CD14-positive monocyte (primary cell): Measurements from ENCODE around the gene FXYD6. TPM values are rescaled to one million over a fixed set of nuclear protein-coding genes. Genes with fewer than 3 reads are reported as not detected.

Experiments
- DNase-seq, 3 donors: peaks; one replicate each; pipeline ENCODE4 v3.0.0-alpha.2; 2011 to 2022
- H2AFZ ChIP-seq: 2 replicates; pipeline ENCODE4 v1.6.0; 2012; ENCODE audit warnings: mild to moderate bottlenecking, low read depth, low read length, inconsistent platforms; ENCODE audit not compliant: insufficient read depth, poor library complexity, severe bottlenecking
- H3K27ac ChIP-seq, 2 donors: 1 replicate in 1 of 2; 2 replicates in 1 of 2; pipeline ENCODE4 v1.5.1; 2012 to 2013; ENCODE audit warnings: low read length in 2 of 2, control low read depth in 1 of 2, inconsistent platforms in 1 of 2, low read depth in 1 of 2, mild to moderate bottlenecking in 1 of 2
- H3K27me3 ChIP-seq, 2 donors: one replicate each; pipeline versions ENCODE4 v1.6.0 to v1.6.1; 2011 to 2013; ENCODE audit warnings: low read length in 2 of 2; ENCODE audit not compliant: control insufficient read depth in 2 of 2, insufficient read depth in 2 of 2
- H3K36me3 ChIP-seq, 2 donors: replicated peaks in 1 of 2; 1 replicate in 1 of 2; 2 replicates in 1 of 2; pipeline versions ENCODE4 v1.5.1 to v1.6.1; 2012 to 2013; ENCODE audit warnings: low read length in 2 of 2, control low read depth in 1 of 2, inconsistent platforms in 1 of 2, mild to moderate bottlenecking in 1 of 2; ENCODE audit not compliant: insufficient read depth in 2 of 2, control insufficient read depth in 1 of 2
- H3K4me1 ChIP-seq, 2 donors: 1 replicate in 1 of 2; 2 replicates in 1 of 2; pipeline versions ENCODE4 v1.5.1 to v1.6.1; 2012 to 2013; ENCODE audit warnings: low read length in 2 of 2, control low read depth in 1 of 2, inconsistent platforms in 1 of 2, mild to moderate bottlenecking in 1 of 2, moderate library complexity in 1 of 2; ENCODE audit not compliant: insufficient read depth in 2 of 2, control insufficient read depth in 1 of 2
- H3K4me2 ChIP-seq: replicated peaks from 2 replicates; pipeline ENCODE3; 2012; ENCODE audit warnings: low read length, moderate library complexity, mild to moderate bottlenecking; ENCODE audit not compliant: poor library complexity, severe bottlenecking; ENCODE audit errors: extremely low read depth
- H3K4me3 ChIP-seq, 3 experiments: fragments of 200-600 bp in 1 of 3; sonication (generic) in 1 of 3; replicated peaks in 1 of 3; 1 replicate in 2 of 3; 2 replicates in 1 of 3; pipeline ENCODE4 v1.5.1; 2011 to 2013; ENCODE audit warnings: low read length in 3 of 3, mild to moderate bottlenecking in 3 of 3, control low read depth in 2 of 3, low read depth in 2 of 3, inconsistent platforms in 1 of 3, moderate library complexity in 1 of 3
- H3K79me2 ChIP-seq: 2 replicates; pipeline ENCODE4 v1.6.0; 2012; ENCODE audit warnings: mild to moderate bottlenecking, control low read depth, inconsistent platforms, low read length, moderate library complexity; ENCODE audit not compliant: insufficient read depth
- H3K9ac ChIP-seq: 2 replicates; pipeline ENCODE4 v1.6.0; 2017; ENCODE audit warnings: low read length, mild to moderate bottlenecking; ENCODE audit not compliant: insufficient read depth, poor library complexity, severe bottlenecking
- H3K9me3 ChIP-seq, 2 donors: replicated peaks in 1 of 2; 1 replicate in 1 of 2; 2 replicates in 1 of 2; pipeline versions ENCODE4 v1.5.1 to v1.6.1; 2012 to 2013; ENCODE audit warnings: low read length in 2 of 2, control low read depth in 1 of 2; ENCODE audit not compliant: control insufficient read depth in 1 of 2, insufficient read depth in 1 of 2
- H4K20me1 ChIP-seq: 2 replicates; pipeline ENCODE4 v1.6.0; 2012; ENCODE audit warnings: mild to moderate bottlenecking, low read length, control low read depth, moderate library complexity; ENCODE audit not compliant: insufficient read depth
- H3K27ac Mint-ChIP-seq, 7 donors: one replicate each; pipeline ENCODE4 v1.8.0; 2020; ENCODE audit warnings: mild to moderate bottlenecking in 7 of 7, mixed read lengths in 7 of 7, moderate library complexity in 6 of 7, inconsistent platforms in 2 of 7
- H3K27me3 Mint-ChIP-seq, 3 donors: one replicate each; pipeline ENCODE4 v1.8.0; 2021 to 2022; ENCODE audit warnings: low read depth in 3 of 3, mild to moderate bottlenecking in 3 of 3, mixed read lengths in 3 of 3, moderate library complexity in 3 of 3, inconsistent platforms in 1 of 3
- H3K36me3 Mint-ChIP-seq, 2 donors: one replicate each; pipeline ENCODE4 v1.8.0; 2020; ENCODE audit warnings: mixed read lengths in 2 of 2, inconsistent platforms in 1 of 2, mild to moderate bottlenecking in 1 of 2
- H3K4me1 Mint-ChIP-seq: one replicate; pipeline ENCODE4 v1.8.0; 2020; ENCODE audit warnings: mild to moderate bottlenecking, mixed read lengths
- H3K4me3 Mint-ChIP-seq, 2 donors: one replicate each; pipeline ENCODE4 v1.8.0; 2020; ENCODE audit warnings: mild to moderate bottlenecking in 2 of 2, mixed read lengths in 2 of 2, moderate library complexity in 1 of 2
- H3K9me3 Mint-ChIP-seq, 7 donors: one replicate each; pipeline ENCODE4 v1.8.0; 2020 to 2022; ENCODE audit warnings: mixed read lengths in 7 of 7, mild to moderate bottlenecking in 6 of 7, moderate library complexity in 6 of 7, inconsistent platforms in 2 of 7
- WGBS: methylation state at CpG from one replicate; pipeline ENCODE4 v1.1.5; 2013; ENCODE audit warnings: missing lambda C conversion rate; ENCODE audit not compliant: insufficient coverage; 5-methylcytosine and 5-hydroxymethylcytosine counted together
- intact Hi-C, 2 donors: fragments of 100-400 bp; cut with micrococcal nuclease; formaldehyde crosslinking; loops; one replicate each; pipeline versions ENCODE4 v1.15.0 to v1.15.1; 2023
- polyA plus RNA-seq, 3 donors: library from polyadenylated mRNA; depleted of rRNA in 1 of 3; unstranded in 2 of 3; stranded (reverse) in 1 of 3; fragments of 300-500 nt in 2 of 3; fragments of >200 nt in 1 of 3; fragmentation: Illumina TruSeq in 2 of 3; gene quantifications; 1 replicate in 2 of 3; 2 replicates in 1 of 3; pipeline ENCODE4 v1.2.3, GENCODE V29; 2012 to 2021
- TF ChIP-seq, protein P1 (sequence below): fragments of 200-600 bp; IDR thresholded peaks from one replicate; pipeline ENCODE4 v1.8.0; 2022; ENCODE audit warnings: antibody characterized with exemption, mild to moderate bottlenecking

The FXYD6 gene
- polyA plus RNA-seq, 3 donors = 36.4 to 52.1 (median 44.1) TPM

DNA sequence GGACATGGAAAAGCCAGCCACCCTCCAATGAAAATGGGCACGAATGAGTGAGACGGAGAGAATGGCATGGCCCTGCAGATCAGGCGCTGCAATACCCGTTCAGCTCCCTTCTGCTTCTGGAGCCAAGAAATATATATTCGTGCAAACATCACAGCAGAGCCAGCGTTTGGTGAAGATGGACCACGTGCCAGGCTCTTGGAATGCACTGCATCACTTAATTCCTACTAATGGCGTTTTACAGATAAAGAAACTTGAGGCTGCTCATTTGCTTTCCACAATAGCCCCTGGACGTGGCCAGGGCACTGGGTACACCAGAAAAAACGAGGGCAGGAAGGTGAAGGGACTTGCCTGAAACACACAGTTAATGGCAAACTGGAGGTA lies 50.3 kb downstream of the FXYD6 start:
- no peaks in the 10 kb centered on the region for H4K20me1 ChIP-seq
- no peak for DNase-seq
- Mint-ChIP-seq H3K36me3 (no peaks in the 10 kb centered on the region), H3K9me3 (peaks cover 0 to 2% (median 0%) of the 10 kb centered on the region in 7 donors), H3K27ac (peak overlapping the region in 3 of 7 donors; percentile 1 to 81 (median 42)), H3K4me3 (no peak overlapping the region), H3K4me1 (peaks cover 84% of the 10 kb centered on the region), H3K27me3 (peaks cover 0 to 1% (median 0%) of the 10 kb centered on the region in 3 donors)
- H2AFZ ChIP-seq = no peak overlapping the region
- intact Hi-C loops = no loop called here
- no peaks in the 10 kb centered on the region for H3K36me3 ChIP-seq
- TF ChIP-seq, protein P1, sequence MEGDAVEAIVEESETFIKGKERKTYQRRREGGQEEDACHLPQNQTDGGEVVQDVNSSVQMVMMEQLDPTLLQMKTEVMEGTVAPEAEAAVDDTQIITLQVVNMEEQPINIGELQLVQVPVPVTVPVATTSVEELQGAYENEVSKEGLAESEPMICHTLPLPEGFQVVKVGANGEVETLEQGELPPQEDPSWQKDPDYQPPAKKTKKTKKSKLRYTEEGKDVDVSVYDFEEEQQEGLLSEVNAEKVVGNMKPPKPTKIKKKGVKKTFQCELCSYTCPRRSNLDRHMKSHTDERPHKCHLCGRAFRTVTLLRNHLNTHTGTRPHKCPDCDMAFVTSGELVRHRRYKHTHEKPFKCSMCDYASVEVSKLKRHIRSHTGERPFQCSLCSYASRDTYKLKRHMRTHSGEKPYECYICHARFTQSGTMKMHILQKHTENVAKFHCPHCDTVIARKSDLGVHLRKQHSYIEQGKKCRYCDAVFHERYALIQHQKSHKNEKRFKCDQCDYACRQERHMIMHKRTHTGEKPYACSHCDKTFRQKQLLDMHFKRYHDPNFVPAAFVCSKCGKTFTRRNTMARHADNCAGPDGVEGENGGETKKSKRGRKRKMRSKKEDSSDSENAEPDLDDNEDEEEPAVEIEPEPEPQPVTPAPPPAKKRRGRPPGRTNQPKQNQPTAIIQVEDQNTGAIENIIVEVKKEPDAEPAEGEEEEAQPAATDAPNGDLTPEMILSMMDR = no peak
- WGBS = 86% methylated on average over 8 of the region's 10 CpGs
- H3K4me2 ChIP-seq = no peak overlapping the region
- peaks cover 76 to 80% of the 10 kb centered on the region in 2 donors for H3K4me1 ChIP-seq
- no peak overlapping the region for H3K9ac ChIP-seq
- H3K9me3 ChIP-seq = no peaks in the 10 kb centered on the region
- H3K27me3 ChIP-seq = no peaks in the 10 kb centered on the region
- H3K4me3 ChIP-seq = no peak overlapping the region
- no peak overlapping the region for H3K27ac ChIP-seq
- no peaks in the 10 kb centered on the region for H3K79me2 ChIP-seq

DNA sequence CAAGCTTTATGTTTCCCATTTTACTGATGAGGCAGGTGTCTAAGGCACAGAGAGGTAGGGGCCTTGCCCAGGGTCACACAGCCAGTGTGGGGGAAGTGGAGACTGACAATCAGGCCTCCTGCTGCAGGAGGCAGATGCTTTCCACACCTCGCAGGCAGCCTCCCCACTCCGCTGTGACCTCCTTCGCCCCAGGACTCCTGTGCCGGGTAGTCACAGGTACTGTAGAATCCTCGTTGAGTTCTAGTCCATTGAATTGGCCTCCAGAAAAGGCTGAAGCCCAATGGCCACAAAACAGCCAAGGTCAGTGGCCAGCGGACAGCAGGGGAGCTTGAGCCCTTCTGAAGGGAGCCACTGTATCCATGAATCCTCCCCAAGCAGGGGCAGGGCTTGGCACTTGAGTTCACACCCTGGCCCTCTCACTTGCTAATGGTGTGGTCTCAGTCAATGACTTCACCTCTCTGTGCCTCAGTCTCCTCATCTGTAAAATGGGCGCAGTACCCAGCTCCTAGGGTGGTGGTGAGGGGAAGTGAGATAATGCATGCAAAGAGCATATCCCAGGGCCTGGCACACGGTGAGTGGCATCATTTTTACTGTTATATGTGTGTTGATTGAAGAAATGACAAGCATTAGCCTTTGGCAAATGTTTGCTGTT lies 50.8 kb downstream of the FXYD6 start:
- Histone ChIP-seq H3K9me3 (no peaks in the 10 kb centered on the region), H3K27ac (peak overlapping the region; percentile 82 to 89), H3K27me3 (no peaks in the 10 kb centered on the region), H3K36me3 (no peaks in the 10 kb centered on the region), H3K9ac (no peak overlapping the region), H3K4me3 (peak overlapping the region in 1 of 3 experiments; percentile 49), H4K20me1 (no peaks in the 10 kb centered on the region), H3K79me2 (no peaks in the 10 kb centered on the region), H3K4me2 (peak overlapping the region; percentile 66), H3K4me1 (peaks cover 71 to 75% of the 10 kb centered on the region in 2 donors), H2AFZ (no peak overlapping the region)
- H3K4me3 Mint-ChIP-seq = no peak overlapping the region
- intact Hi-C loops = no loop called here
- TF ChIP-seq, protein P1 = no peak
- H3K9me3 Mint-ChIP-seq = peaks cover 0 to 2% (median 0%) of the 10 kb centered on the region in 7 donors
- no peaks in the 10 kb centered on the region for H3K36me3 Mint-ChIP-seq
- peaks cover 0 to 1% (median 0%) of the 10 kb centered on the region in 3 donors for H3K27me3 Mint-ChIP-seq
- H3K27ac Mint-ChIP-seq = peak overlapping the region in 6 of 7 donors; percentile 56 to 92 (median 86)
- 93% methylated on average over 6 of the region's 8 CpGs for WGBS
- peaks cover 79% of the 10 kb centered on the region for H3K4me1 Mint-ChIP-seq
- DNase-seq = peak in 1 of 3 donors; percentile 2
